Measurements from ENCODE around the gene NEURL1.

- TF ChIP-seq CTCF (IDR thresholded peaks at IDR 0.05) (no peak), EZH2 (IDR thresholded peaks at IDR 0.05; ENCODE audit: borderline replicate concordance, insufficient read depth, low read depth, low read length, poor library complexity, severe bottlenecking) (no peak)
Observed at GRCh38 chr10:103597003-103597402, 103.5 kb downstream of the NEURL1 start.
